ENCODE data around the gene DNHD1. TPM values are rescaled to one million over a fixed set of nuclear protein-coding genes. Genes with fewer than 3 reads are reported as not detected.

The DNHD1 gene
- total RNA-seq, 3 donors from 2014 or later (not counting 1 experiment from before 2014, with no cell fraction given), result 29.6 to 38.3 (median 31.4) TPM

- Mint-ChIP-seq H3K36me3 (no peaks in the 10 kb centered on the region), H3K27ac (no peak overlapping the region)
- no peak for DNase-seq
These were observed 59.3 kb downstream of the DNHD1 start for GRCh38 chr11:6556139-6556949.

GRCh38 chr11:6557063-6557462 lies 60.0 kb downstream of the DNHD1 start:
- no peaks in the 10 kb centered on the region for H3K27me3 ChIP-seq (ENCODE audit: control insufficient read depth, insufficient read depth, low read length)
- H3K4me3 Mint-ChIP-seq, result no peak overlapping the region
- no peak overlapping the region for H3K4me3 ChIP-seq (ENCODE audit: low read length)
- no peaks in the 10 kb centered on the region for H3K36me3 Mint-ChIP-seq
- H3K36me3 ChIP-seq (ENCODE audit: control insufficient read depth, insufficient read depth, low read length), result no peaks in the 10 kb centered on the region
- WGBS (ENCODE audit: insufficient coverage), result 95% methylated on average over 11 of the region's 11 CpGs
- intact Hi-C loops (cut with micrococcal nuclease), result no loop called here
- no peak overlapping the region for H3K27ac Mint-ChIP-seq
- H3K9me3 Mint-ChIP-seq, result no peaks in the 10 kb centered on the region
- DNase-seq (no peak), ATAC-seq (no peak)
- no peaks in the 10 kb centered on the region for H3K9me3 ChIP-seq (ENCODE audit: control insufficient read depth, insufficient read depth, low read length)
- no peaks in the 10 kb centered on the region for H3K4me1 ChIP-seq (ENCODE audit: control insufficient read depth, insufficient read depth, low read length)
- H3K4me1 Mint-ChIP-seq, result no peaks in the 10 kb centered on the region
- H3K27me3 Mint-ChIP-seq (ENCODE audit: low read depth in 2 of 2), result no peaks in the 10 kb centered on the region
- TF ChIP-seq CTCF (IDR thresholded peaks at IDR 0.05), result no peak
- H3K27ac ChIP-seq (ENCODE audit: low read length), result no peak overlapping the region

More at GRCh38 chr11:6556139-6556949, 59.3 kb downstream of the DNHD1 start:
- Histone ChIP-seq H3K9me3 (ENCODE audit: control insufficient read depth, insufficient read depth, low read length) (no peaks in the 10 kb centered on the region), H3K27me3 (ENCODE audit: control insufficient read depth, insufficient read depth, low read length) (no peaks in the 10 kb centered on the region), H3K36me3 (ENCODE audit: control insufficient read depth, insufficient read depth, low read length) (no peaks in the 10 kb centered on the region), H3K4me1 (ENCODE audit: control insufficient read depth, insufficient read depth, low read length) (no peaks in the 10 kb centered on the region), H3K4me3 (ENCODE audit: low read length) (no peak overlapping the region), H3K27ac (ENCODE audit: low read length) (no peak overlapping the region)
- TF ChIP-seq CTCF (IDR thresholded peaks at IDR 0.05), result no peak
- 98% methylated on average over 8 of the region's 11 CpGs for WGBS (ENCODE audit: insufficient coverage)
- Mint-ChIP-seq H3K27me3 (ENCODE audit: low read depth in 2 of 2) (no peaks in the 10 kb centered on the region), H3K9me3 (no peaks in the 10 kb centered on the region), H3K4me1 (no peaks in the 10 kb centered on the region), H3K4me3 (no peak overlapping the region)
- ATAC-seq, result no peak
- intact Hi-C loops (cut with micrococcal nuclease), result no loop called here

GRCh38 chr11:6557761-6558674 lies 60.9 kb downstream of the DNHD1 start:
- TF ChIP-seq CTCF (IDR thresholded peaks at IDR 0.05), result no peak
- H3K36me3 Mint-ChIP-seq, result no peaks in the 10 kb centered on the region
- no peak overlapping the region for H3K4me3 Mint-ChIP-seq
- H3K27me3 Mint-ChIP-seq (ENCODE audit: low read depth in 2 of 2), result no peaks in the 10 kb centered on the region
- Histone ChIP-seq H3K27ac (ENCODE audit: low read length) (no peak overlapping the region), H3K4me1 (ENCODE audit: control insufficient read depth, insufficient read depth, low read length) (no peaks in the 10 kb centered on the region), H3K27me3 (ENCODE audit: control insufficient read depth, insufficient read depth, low read length) (no peaks in the 10 kb centered on the region), H3K9me3 (ENCODE audit: control insufficient read depth, insufficient read depth, low read length) (no peaks in the 10 kb centered on the region), H3K4me3 (ENCODE audit: low read length) (no peak overlapping the region), H3K36me3 (ENCODE audit: control insufficient read depth, insufficient read depth, low read length) (no peaks in the 10 kb centered on the region)
- no peaks in the 10 kb centered on the region for H3K4me1 Mint-ChIP-seq
- H3K9me3 Mint-ChIP-seq, result no peaks in the 10 kb centered on the region
- H3K27ac Mint-ChIP-seq, result no peak overlapping the region
- DNase-seq (no peak), ATAC-seq (no peak)
- WGBS (ENCODE audit: insufficient coverage), result 97% methylated on average over 14 of the region's 14 CpGs
- intact Hi-C loops (cut with micrococcal nuclease), result no loop called here
